Forelimb muscle (tissue), 1 donor: ENCODE data around the gene CDKN3. TPM values are rescaled to one million over a fixed set of nuclear protein-coding genes. Genes with fewer than 3 reads are reported as not detected.
"Not testable (repeated sequence)": the region's sequence is repeated elsewhere in the genome, so short reads cannot be mapped to it uniquely, and the experiment has no call there.

ENCODE experiments used
- DNase-seq: peaks from one replicate; pipeline ENCODE4 v3.0.0-alpha.2; 2013; ENCODE audit warnings: low read depth
- polyA plus RNA-seq: library from polyadenylated mRNA; unstranded; fragments of 120-200 nt; gene quantifications from one replicate; pipeline ENCODE4 v1.2.1, GENCODE V29; 2013; ENCODE audit not compliant: insufficient read length

The CDKN3 gene
- polyA plus RNA-seq, 1 donor, result 31.4 TPM

DNA sequence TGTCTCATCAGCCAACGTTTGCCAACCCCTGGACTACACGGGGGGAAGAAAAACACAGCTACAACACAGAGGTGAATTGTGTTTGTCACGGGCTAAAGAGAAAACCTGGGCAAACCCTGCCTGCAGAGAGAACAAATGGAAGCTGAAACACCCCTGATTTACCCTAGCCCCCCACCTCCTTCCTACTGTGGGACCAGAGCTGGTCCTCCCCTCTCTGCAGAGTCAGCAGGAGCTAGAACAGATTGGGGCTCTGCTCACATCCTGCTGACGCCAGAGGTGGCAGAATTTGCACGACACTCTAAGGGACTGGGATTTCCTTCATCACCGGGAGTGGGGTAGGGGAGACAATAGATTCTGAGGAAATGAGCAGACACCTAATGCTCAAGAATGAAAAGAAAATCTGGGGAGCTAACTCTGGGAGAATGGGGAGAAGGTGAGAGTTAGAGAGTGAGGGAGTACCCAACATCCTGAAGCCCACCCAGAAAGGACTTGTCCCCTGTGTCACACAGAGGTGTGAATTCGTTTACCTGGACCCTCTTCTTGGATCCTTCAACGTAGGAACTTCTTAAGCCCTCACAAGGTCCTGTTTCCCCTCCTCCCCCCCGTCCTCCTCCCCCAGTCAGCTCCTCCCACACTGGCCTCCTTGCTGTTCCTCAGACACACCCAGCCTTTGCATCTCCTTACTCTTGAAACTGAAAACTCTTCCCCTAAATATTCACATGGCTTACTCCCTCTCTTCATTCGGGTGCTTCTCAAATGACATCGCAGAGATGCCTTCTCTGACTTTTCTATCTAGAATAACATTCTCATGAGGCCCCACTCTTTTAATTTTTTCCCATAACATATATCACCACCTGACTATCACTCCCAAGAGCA, 26.2 kb upstream of the CDKN3 start:
- DNase-seq, result no peak

DNA sequence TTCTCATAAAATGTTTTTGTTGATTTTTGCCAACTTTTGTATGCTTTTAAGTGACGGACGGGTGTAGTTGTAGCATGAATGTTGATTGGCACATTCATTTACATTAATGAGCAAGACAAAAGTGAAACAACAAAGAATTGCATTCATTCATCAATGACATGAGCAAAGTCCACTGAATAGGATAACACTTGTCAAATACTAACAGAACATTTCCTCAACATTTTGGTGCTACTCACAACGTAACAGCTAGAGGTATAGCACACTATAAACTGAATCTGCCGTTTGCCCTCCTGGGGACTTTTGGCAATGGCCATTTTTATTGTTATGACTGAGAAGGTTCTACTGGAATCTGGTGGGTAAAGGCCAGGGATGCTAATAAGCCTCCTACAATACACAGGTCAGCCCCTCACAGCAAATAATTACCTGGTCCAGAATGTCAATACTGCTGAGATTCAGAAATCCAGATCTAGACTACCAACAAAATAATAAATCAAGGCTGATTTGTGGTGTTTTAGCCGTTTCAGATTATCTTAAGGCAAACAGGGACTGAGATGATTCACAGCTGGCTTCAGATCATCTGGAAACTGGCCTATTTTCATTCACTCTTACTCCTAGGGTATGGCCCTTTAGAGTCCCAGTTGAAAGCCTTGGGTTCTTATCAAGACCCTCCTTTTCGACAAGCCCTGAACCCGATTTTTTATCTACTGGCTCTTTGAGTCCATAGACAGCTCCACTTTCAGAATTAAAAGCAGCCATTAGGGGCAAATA, 22.5 kb upstream of the CDKN3 start:
- no peak for DNase-seq

DNA sequence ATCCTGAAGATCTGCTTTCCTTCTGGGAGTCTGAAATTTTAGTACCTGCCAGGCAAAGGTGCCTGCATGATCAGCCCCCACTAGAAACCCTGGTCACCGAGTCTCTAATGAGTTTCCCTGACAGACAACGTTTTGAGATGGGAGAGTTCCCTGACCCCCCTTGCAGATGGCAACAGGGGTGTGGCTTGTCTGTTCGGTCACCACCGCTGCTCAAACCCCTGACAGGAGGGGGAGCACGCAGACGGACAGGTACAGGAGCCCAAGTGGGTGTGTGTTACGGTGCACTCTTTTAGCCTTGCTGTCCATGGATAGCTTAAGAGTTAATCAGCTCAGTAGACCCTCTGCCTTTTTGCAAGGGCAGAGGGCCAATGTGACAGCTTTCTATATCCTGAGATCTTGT, 19.3 kb upstream of the CDKN3 start:
- DNase-seq, result no peak

- DNase-seq, result not testable (repeated sequence)
Measured at GRCh38 chr14:54378893-54379292, 17.9 kb upstream of the CDKN3 start.

DNA sequence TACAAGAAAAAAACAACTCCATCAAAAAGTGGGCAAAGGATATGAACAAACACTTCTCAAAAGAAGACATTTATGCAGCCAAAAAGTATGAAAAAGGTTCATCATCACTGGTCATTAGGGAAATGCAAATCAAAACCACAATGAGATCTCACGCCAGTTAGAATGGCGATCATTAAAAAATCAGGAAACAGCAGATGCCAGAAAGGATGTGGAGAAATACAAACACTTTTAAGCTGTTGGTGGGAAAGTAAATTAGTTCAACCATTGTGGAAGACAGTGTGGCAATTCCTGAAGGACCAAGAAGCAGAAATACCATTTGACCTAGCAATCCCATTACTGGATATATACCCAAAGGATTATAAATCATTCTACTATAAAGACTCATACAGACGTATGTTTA, 16.2 kb upstream of the CDKN3 start:
- not testable (repeated sequence) for DNase-seq

DNA sequence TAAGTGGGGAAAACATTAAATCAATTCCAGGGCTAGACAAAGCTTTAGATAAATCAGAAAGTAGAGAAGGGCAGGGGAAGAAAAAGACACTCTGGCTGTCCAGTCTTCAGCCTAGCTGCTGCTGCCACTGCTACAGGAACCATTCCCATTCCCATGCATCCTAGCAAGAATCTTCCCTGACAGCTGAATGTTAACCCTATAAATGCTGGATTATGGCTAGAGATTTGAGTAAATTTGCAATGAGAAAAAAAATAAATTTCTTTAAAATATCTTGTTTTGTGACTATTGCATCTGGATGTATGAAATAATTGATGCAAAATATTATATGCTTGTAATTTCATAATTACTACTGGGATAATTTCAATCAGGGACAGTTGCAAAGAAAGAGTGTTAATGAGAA, 15.0 kb upstream of the CDKN3 start:
- no peak for DNase-seq

GRCh38 chr14:54383835-54384234, 13.0 kb upstream of the CDKN3 start:
- DNase-seq, result no peak

GRCh38 chr14:54385556-54385955, 11.3 kb upstream of the CDKN3 start:
- DNase-seq, result no peak

- no peak for DNase-seq
Measured at GRCh38 chr14:54387328-54387727, 9.5 kb upstream of the CDKN3 start.

- no peak for DNase-seq
Measured at GRCh38 chr14:54392131-54392859, 4.5 kb upstream of the CDKN3 start.

DNA sequence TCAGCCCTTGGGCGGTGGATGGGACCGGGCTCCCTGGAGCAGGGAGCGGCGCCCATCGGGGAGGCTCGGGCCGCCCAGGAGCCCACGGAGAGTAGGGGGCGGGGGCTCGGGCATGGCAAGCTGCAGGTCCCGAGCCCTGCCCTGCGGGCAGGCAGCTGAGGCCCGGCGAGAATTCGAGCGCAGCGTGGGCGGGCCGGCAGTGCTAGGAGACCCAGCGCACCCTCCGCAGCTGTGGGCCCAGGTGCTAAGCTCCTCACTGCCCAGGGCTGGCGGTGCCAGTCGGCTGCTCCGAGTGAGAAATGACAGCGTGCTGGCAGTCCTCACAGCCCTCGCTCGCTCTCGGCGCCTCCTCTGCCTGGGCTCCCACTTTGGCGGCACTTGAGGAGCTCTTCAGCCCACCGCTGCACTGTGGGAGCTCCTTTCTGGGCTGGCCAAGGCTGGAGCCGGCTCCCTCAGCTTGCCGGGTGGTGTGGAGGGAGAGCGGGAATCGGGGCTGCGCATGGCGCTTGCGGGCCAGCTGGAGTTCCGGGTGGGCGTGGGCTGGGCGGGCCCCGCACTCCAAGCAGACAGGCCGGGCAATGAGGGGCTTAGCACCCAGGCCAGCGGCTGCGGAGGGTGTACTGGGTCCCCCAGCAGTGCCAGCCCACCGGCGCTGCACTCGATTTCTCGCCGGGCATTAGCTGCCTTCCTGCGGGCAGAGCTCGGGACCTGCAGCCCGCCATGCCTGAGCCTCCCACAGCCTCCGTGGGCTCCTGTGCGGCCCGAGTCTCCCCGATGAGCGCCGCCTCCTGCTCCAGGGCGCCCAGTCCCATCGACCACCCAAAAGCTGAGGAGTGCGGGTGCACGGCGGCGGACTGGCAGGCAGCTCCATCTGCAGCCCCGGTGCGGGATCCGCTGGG, 3.6 kb upstream of the CDKN3 start:
- DNase-seq, result not testable (repeated sequence)

DNA sequence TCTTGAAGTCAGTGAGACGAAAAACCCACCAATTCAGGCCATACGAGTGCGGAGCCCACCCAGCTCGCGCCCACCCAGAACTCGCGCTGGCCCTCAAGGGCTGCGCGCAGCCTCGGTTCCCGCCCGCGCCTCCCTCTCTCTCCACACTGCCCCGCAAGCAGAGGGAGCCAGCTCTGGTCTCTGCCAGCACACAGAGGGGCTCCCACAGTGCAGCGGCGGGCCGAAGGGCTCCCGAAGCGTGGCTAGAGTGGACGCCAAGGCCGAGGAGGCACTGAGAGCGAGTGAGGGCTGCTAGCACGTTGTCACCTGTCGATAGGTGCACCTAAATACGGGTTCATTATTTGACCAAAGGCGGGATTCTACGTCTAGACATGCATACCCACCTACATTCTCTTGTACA, 2.2 kb upstream of the CDKN3 start:
- DNase-seq, result no peak

DNA sequence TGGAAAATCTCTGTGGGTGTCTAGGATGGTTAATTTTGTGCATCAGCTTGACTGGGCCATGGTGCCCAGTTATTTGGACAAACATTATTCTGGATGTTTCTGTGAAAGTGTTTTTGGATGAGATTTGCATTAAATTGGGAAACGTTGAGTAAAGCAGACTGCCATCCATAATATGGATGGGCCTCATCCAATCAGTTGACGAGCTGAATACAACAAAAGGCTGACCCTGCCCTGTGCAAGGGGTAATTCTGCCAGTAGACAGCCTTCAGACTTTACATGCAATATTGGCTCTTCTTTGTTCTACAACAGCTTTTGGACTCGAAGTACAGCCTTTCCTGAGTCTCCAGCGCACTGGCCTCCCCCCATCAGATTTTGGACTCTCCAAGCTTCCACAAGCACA, 1.5 kb upstream of the CDKN3 start:
- DNase-seq, result no peak

GRCh38 chr14:54395716-54396115, 1.1 kb upstream of the CDKN3 start:
- DNase-seq, result no peak

- DNase-seq, result no peak
Measured at GRCh38 chr14:54396183-54396492, 669 bp upstream of the CDKN3 start.

DNA sequence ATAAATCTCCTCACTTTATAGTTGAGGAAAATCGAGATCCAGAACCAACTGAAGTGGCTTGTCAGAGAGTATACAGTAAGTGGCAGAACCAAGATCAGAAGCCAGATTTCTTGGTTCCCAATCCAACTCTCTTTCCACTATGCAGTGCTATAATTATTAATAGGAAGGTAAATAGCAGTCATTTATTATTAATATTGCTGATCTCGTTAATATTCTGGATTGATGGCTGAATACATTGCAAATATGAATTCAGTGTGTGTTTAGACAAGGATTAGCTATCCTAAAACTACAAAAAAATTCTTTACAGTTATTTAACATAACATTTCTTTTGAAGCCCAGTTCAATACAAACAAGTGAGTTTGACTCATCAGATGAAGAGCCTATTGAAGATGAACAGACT, 2.8 kb downstream of the CDKN3 start:
- DNase-seq, result no peak

GRCh38 chr14:54403401-54404005, 6.7 kb downstream of the CDKN3 start:
- not testable (repeated sequence) for DNase-seq

GRCh38 chr14:54410215-54410614, 13.4 kb downstream of the CDKN3 start:
- DNase-seq, result no peak

- DNase-seq, result no peak
Measured at GRCh38 chr14:54411371-54411770, 14.6 kb downstream of the CDKN3 start.

- DNase-seq, result no peak
Measured at GRCh38 chr14:54420478-54421142, 23.8 kb downstream of the CDKN3 start.
